H1 (cell line): ENCODE data around the gene DHX32.

Experiments
- TAF1 ChIP-seq: IDR thresholded peaks from 2 replicates; pipeline ENCODE4 v1.6.1; 2011; ENCODE audit warnings: mild to moderate bottlenecking, low read depth, low read length
- TF ChIP-seq, protein P1 (sequence below), 3 experiments: IDR thresholded peaks; 1 replicate in 2 of 3; 2 replicates in 1 of 3; pipeline versions ENCODE4 v1.5.1 to v1.6.1; 2011; ENCODE audit warnings: low read length in 3 of 3, mild to moderate bottlenecking in 3 of 3, inconsistent platforms in 2 of 3, low read depth in 1 of 3, moderate library complexity in 1 of 3; ENCODE audit not compliant: insufficient read depth in 1 of 3; ENCODE audit errors: control extremely low read depth in 1 of 3
- TF ChIP-seq, protein P2 (sequence below): IDR thresholded peaks from 2 replicates; pipeline ENCODE4 v1.6.1; 2012; ENCODE audit warnings: low read length, inconsistent platforms

- TF ChIP-seq, protein P1, sequence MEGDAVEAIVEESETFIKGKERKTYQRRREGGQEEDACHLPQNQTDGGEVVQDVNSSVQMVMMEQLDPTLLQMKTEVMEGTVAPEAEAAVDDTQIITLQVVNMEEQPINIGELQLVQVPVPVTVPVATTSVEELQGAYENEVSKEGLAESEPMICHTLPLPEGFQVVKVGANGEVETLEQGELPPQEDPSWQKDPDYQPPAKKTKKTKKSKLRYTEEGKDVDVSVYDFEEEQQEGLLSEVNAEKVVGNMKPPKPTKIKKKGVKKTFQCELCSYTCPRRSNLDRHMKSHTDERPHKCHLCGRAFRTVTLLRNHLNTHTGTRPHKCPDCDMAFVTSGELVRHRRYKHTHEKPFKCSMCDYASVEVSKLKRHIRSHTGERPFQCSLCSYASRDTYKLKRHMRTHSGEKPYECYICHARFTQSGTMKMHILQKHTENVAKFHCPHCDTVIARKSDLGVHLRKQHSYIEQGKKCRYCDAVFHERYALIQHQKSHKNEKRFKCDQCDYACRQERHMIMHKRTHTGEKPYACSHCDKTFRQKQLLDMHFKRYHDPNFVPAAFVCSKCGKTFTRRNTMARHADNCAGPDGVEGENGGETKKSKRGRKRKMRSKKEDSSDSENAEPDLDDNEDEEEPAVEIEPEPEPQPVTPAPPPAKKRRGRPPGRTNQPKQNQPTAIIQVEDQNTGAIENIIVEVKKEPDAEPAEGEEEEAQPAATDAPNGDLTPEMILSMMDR (IDR thresholded peaks at IDR 0.05; ENCODE audit: control extremely low read depth in 1 of 3, insufficient read depth in 1 of 3, low read depth in 1 of 3, low read length in 3 of 3), result no peak
- no peak for TF ChIP-seq TAF1
- TF ChIP-seq, protein P2, sequence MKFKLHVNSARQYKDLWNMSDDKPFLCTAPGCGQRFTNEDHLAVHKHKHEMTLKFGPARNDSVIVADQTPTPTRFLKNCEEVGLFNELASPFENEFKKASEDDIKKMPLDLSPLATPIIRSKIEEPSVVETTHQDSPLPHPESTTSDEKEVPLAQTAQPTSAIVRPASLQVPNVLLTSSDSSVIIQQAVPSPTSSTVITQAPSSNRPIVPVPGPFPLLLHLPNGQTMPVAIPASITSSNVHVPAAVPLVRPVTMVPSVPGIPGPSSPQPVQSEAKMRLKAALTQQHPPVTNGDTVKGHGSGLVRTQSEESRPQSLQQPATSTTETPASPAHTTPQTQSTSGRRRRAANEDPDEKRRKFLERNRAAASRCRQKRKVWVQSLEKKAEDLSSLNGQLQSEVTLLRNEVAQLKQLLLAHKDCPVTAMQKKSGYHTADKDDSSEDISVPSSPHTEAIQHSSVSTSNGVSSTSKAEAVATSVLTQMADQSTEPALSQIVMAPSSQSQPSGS, result no peak
Measured at GRCh38 chr10:125840955-125841354, 40.1 kb downstream of the DHX32 start.
